LNCaP clone FGC (cell line): ENCODE results near the gene PELI1.

ENCODE experiments used
- DNase-seq: peaks from one replicate; pipeline ENCODE4 v3.0.0-alpha.2; 2011; ENCODE audit warnings: low read depth
- H3K4me3 ChIP-seq: 2 replicates; pipeline ENCODE4 v1.5.1; 2011; ENCODE audit warnings: mild to moderate bottlenecking, low read depth, low read length, control low read depth
- CTCF ChIP-seq: IDR thresholded peaks from 2 replicates; pipeline ENCODE4 v1.5.1; 2012; ENCODE audit warnings: mild to moderate bottlenecking; ENCODE audit not compliant: control insufficient read depth, insufficient read depth; ENCODE audit errors: extremely low read depth

PELI1 gene

DNA sequence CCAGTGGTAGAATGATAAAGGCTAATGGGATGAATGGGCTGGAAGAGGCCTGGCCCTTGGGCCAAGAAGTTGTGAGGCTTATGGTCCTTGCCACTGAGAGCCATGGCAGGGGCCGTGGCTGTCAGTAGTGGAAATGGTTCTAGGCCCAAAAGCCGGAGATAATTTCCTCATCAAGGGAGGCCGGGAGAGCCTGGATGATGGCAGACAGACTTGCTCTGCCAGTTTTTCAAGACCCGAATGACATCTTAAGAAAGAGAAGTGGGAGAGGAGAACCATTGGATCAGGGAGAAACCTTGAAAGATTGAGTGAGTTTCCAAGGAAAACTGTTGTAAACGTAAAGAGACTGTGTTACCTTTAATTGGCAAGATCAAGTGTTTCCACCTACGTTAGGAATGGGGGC, 78.7 kb downstream of the PELI1 start:
- H3K4me3 ChIP-seq, result no peak overlapping the region
- DNase-seq, result no peak
- no peak for TF ChIP-seq CTCF

GRCh38 chr2:64063924-64064331, 80.3 kb downstream of the PELI1 start:
- DNase-seq, result no peak
- no peak overlapping the region for H3K4me3 ChIP-seq
- TF ChIP-seq CTCF, result no peak

DNA sequence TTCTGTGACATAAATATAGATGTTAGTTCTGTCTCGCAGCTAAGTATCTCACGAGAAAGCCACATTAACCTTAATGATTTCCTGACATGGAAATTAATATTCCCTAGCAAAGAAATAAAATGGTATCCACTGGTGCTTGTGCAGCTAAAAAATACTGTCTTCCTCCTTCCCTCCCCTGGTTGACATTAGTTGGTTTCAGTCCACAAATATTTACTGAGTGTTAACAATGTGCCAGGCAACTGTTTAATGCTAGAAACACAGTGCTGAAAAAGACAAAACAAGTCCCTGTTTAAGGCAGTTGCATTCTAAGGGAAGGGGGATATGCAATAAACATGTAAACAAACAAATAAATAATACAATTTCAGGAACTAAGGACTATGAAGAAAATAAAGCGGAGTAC, 80.8 kb downstream of the PELI1 start:
- no peak overlapping the region for H3K4me3 ChIP-seq
- TF ChIP-seq CTCF, result no peak
- DNase-seq, result no peak

DNA sequence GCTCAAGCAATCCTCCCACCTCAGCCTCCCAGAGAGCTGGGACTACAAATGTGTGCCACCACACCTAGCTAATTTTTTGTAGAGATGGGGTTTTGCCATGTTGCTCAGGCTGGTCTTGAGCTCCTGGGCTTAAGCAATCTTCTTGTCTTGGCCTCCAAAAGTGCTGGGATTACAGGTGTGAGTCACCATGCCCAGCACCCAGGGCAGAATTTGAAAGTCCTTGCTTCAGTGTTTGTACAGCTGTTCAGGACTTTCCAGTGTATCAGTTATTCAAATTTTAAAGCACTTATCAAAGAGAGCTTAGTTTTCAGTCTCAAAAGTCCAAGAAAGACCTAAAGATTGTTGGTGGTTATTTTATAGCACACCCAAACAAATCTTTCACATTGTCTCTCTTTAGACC, 81.4 kb downstream of the PELI1 start:
- TF ChIP-seq CTCF, result no peak
- no peak for DNase-seq
- H3K4me3 ChIP-seq, result no peak overlapping the region

GRCh38 chr2:64059270-64059669, 85.0 kb downstream of the PELI1 start:
- H3K4me3 ChIP-seq, result no peak overlapping the region
- DNase-seq, result no peak
- no peak for TF ChIP-seq CTCF

DNA sequence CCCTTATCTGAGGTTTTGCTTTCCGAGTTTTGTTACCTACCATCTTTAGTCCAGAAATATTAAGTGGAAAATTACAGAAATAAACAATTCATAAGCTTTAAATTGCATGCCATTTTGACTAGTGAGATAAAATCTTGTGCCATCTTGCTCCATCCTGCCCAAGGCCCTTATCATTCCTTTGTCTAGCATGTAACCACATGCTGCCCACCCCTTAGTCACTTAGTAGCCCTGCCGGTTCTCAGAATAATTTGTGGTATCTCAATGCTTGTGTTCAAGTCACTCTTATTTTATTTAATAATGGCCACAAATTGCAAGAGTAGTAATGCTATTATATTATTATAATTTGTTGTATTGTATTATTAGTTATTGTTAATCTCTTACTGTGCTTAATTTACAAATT, 88.2 kb downstream of the PELI1 start:
- DNase-seq, result no peak
- no peak overlapping the region for H3K4me3 ChIP-seq
- TF ChIP-seq CTCF, result no peak

DNA sequence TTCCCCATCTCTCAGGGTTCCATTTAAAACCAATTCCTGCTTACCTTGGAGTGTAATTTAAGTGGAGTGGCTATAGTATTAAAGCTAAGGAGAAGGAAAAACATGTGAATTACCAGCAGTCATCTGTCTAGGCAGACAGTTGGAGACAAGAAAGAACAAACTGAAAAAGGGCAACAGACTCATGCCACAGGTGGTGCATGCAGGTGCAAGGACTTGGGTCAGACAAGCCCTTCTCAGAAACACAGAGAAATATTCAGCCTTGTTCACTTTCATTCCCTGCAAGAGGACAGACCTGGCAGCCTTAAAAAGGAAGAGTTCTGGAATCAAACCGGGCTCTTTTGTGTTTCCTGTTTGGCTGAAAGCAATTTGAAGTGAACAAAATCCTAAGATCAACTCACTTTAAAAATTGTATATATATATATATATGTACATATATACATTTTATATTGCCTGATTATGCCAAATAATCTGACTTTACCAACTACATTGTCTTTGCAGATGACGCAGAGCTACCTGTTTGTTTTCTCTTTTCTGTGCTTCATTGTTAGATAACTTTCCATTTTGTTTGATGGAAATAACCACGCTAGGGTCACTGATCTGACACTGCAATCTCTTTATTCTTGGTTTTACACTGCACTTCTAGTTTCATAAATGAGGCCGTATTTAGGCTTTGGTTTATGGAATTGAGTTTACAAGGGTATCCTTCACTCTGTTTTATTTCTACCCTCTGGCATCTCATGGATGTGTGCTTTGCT, 89.9 kb downstream of the PELI1 start:
- H3K4me3 ChIP-seq, result no peak overlapping the region
- TF ChIP-seq CTCF, result no peak
- DNase-seq, result no peak
